ENCODE data around the gene GRIP2.

Gene GRIP2

GRCh38 chr3:14505001-14505802 is 34.9 kb downstream of the GRIP2 start:
- DNase-seq = no peak

GRCh38 chr3:14503706-14504065 is 36.5 kb downstream of the GRIP2 start:
- no peak for DNase-seq

GRCh38 chr3:14503033-14503705 is 37.0 kb downstream of the GRIP2 start:
- DNase-seq = no peak

GRCh38 chr3:14502472-14502871 is 37.7 kb downstream of the GRIP2 start:
- DNase-seq = no peak

GRCh38 chr3:14497321-14497720 is 42.8 kb downstream of the GRIP2 start:
- DNase-seq = no peak

GRCh38 chr3:14496351-14496750 is 43.8 kb downstream of the GRIP2 start:
- DNase-seq = no peak

- DNase-seq = no peak
Measured at GRCh38 chr3:14494973-14495300, 45.2 kb downstream of the GRIP2 start.

- DNase-seq = no peak
Measured at GRCh38 chr3:14494279-14494972, 45.7 kb downstream of the GRIP2 start.

GRCh38 chr3:14492948-14493881 is 46.9 kb downstream of the GRIP2 start:
- DNase-seq = no peak

GRCh38 chr3:14491396-14492190 is 48.5 kb downstream of the GRIP2 start:
- DNase-seq = no peak

- no peak for DNase-seq
Measured at GRCh38 chr3:14490831-14491230, 49.3 kb downstream of the GRIP2 start.

- no peak for DNase-seq
Measured at GRCh38 chr3:14490255-14490654, 49.9 kb downstream of the GRIP2 start.

GRCh38 chr3:14489641-14490040 is 50.5 kb downstream of the GRIP2 start:
- DNase-seq = no peak

GRCh38 chr3:14488286-14489041 is 51.7 kb downstream of the GRIP2 start:
- no peak for DNase-seq

GRCh38 chr3:14487821-14488220 is 52.3 kb downstream of the GRIP2 start:
- DNase-seq = no peak

GRCh38 chr3:14487086-14487485 is 53.1 kb downstream of the GRIP2 start:
- no peak for DNase-seq

GRCh38 chr3:14486460-14486859 is 53.7 kb downstream of the GRIP2 start:
- DNase-seq = no peak

GRCh38 chr3:14485981-14486380 is 54.2 kb downstream of the GRIP2 start:
- no peak for DNase-seq

- DNase-seq = no peak
Measured at GRCh38 chr3:14484741-14485140, 55.4 kb downstream of the GRIP2 start.

- DNase-seq = no peak
Measured at GRCh38 chr3:14483286-14483685, 56.9 kb downstream of the GRIP2 start.

- DNase-seq = no peak
Measured at GRCh38 chr3:14482271-14482721, 57.8 kb downstream of the GRIP2 start.

Data from cerebellar nuclear complex (tissue), 1 donor.